ENCODE data around the gene PARP12.

DNA sequence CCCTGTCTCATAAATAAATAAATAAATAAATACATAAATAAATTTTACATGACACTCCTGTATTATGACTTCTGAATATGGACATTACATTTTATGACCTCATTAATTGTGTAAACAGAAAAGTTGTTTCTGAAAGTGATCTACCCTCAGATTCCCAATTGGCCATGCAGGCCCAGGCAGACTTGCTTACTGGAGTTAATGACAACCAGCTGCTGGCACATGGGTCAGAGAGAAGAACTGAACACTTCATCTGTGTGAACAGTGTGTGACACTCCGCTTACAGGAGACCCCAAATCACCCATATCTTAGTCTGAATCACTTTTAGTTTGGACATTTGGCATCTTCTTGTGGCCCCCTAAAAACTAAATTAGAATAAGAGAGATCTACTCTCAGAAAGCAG, 31.4 kb downstream of the PARP12 start:
- TF ChIP-seq EZH2 (IDR thresholded peaks at IDR 0.05; ENCODE audit: insufficient read depth, poor library complexity, severe bottlenecking) (no peak), EZH2phosphoT487 (IDR thresholded peaks at IDR 0.05; ENCODE audit: insufficient read depth, low read depth) (no peak)

Data from GM23248 (cell line).